Measurements from ENCODE around the gene ADAMTSL1. TPM values are rescaled to one million over a fixed set of nuclear protein-coding genes. Genes with fewer than 3 reads are reported as not detected.
A peak's percentile ranks its signal among the peaks of the same experiment; 100 is the strongest.

Gene ADAMTSL1
- polyA plus RNA-seq, 1 donor: 10.6 TPM

GRCh38 chr9:18775930-18776329 is 302.0 kb downstream of the ADAMTSL1 start:
- no peak for DNase-seq (ENCODE audit: low read depth)

- no peak for DNase-seq (ENCODE audit: low read depth)
These were observed 303.2 kb downstream of the ADAMTSL1 start for GRCh38 chr9:18776836-18777820.

- DNase-seq (ENCODE audit: low read depth): no peak
These were observed 304.2 kb downstream of the ADAMTSL1 start for GRCh38 chr9:18778147-18778546.

GRCh38 chr9:18778846-18779245 is 304.9 kb downstream of the ADAMTSL1 start:
- no peak for DNase-seq (ENCODE audit: low read depth)

- no peak for DNase-seq (ENCODE audit: low read depth)
These were observed 310.0 kb downstream of the ADAMTSL1 start for GRCh38 chr9:18783909-18784308.

GRCh38 chr9:18785604-18786003 is 311.7 kb downstream of the ADAMTSL1 start:
- no peak for DNase-seq (ENCODE audit: low read depth)

- no peak for DNase-seq (ENCODE audit: low read depth)
These were observed 312.2 kb downstream of the ADAMTSL1 start for GRCh38 chr9:18786196-18786595.

GRCh38 chr9:18786911-18787650 is 313.1 kb downstream of the ADAMTSL1 start:
- peak; percentile 58 for DNase-seq (ENCODE audit: low read depth)

GRCh38 chr9:18788256-18788655 is 314.3 kb downstream of the ADAMTSL1 start:
- DNase-seq (ENCODE audit: low read depth): no peak

GRCh38 chr9:18791074-18791473 is 317.1 kb downstream of the ADAMTSL1 start:
- DNase-seq (ENCODE audit: low read depth): no peak

- DNase-seq (ENCODE audit: low read depth): no peak
These were observed 319.2 kb downstream of the ADAMTSL1 start for GRCh38 chr9:18793122-18793521.

GRCh38 chr9:18795947-18796671 is 322.2 kb downstream of the ADAMTSL1 start:
- no peak for DNase-seq (ENCODE audit: low read depth)

GRCh38 chr9:18796696-18797270 is 322.8 kb downstream of the ADAMTSL1 start:
- DNase-seq (ENCODE audit: low read depth): no peak

GRCh38 chr9:18798106-18798505 is 324.2 kb downstream of the ADAMTSL1 start:
- DNase-seq (ENCODE audit: low read depth): no peak

GRCh38 chr9:18798508-18799290 is 324.7 kb downstream of the ADAMTSL1 start:
- DNase-seq (ENCODE audit: low read depth): no peak

- no peak for DNase-seq (ENCODE audit: low read depth)
These were observed 325.5 kb downstream of the ADAMTSL1 start for GRCh38 chr9:18799428-18799827.

- no peak for DNase-seq (ENCODE audit: low read depth)
These were observed 326.6 kb downstream of the ADAMTSL1 start for GRCh38 chr9:18800579-18800978.

GRCh38 chr9:18805386-18805785 is 331.4 kb downstream of the ADAMTSL1 start:
- no peak for DNase-seq (ENCODE audit: low read depth)

- peak; percentile 29 for DNase-seq (ENCODE audit: low read depth)
These were observed 332.5 kb downstream of the ADAMTSL1 start for GRCh38 chr9:18806232-18807080.

- no peak for DNase-seq (ENCODE audit: low read depth)
These were observed 336.6 kb downstream of the ADAMTSL1 start for GRCh38 chr9:18810581-18810980.
